Pulmonary artery endothelial cell (primary cell): Measurements from ENCODE around the gene MED14. TPM values are rescaled to one million over a fixed set of nuclear protein-coding genes. Genes with fewer than 3 reads are reported as not detected.

Experiments used
- DNase-seq: peaks from one replicate; pipeline ENCODE4 v3.0.0-alpha.2; 2011; ENCODE audit warnings: low read depth, low spot score
- total RNA-seq: library from RNA; depleted of rRNA; stranded (reverse); fragments of >200 nt; gene quantifications from 2 replicates; pipeline ENCODE4 v1.2.3, GENCODE V29; 2014

The MED14 gene
- total RNA-seq, 1 donor from 2014 or later = 14.6 TPM

- no peak for DNase-seq
Measured at GRCh38 chrX:40729598-40730584, 5.5 kb downstream of the MED14 start.

DNA sequence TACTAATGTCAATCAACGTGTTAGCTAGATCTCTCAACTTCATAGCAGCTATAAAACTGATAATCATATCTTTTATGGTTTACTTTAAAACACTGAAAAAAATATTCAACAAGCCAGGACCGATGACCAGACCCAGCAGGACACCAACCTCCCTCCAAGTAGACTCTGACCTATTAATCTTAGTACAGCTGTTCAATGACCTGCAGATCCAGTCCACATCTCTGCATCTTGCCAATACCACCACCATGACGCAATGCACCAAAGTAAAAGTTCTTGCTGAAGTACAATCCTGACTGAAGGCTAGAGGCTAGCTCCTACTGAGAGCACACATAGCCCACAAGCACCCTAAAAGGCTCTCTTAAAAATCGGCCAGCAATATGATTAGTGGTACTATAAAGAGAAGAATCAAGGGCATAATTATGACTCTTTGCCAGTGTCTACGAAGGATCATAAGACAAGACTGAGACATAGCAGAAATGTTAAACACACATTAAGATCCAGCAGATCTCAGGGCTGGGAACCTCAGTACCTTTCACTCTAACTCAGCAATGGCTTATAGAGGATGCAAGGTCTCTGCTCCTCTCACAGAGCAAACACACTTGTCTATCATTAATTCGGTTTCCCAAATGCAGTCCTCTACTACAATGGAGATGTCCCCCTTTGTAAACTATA lies 7.6 kb downstream of the MED14 start:
- DNase-seq = no peak

GRCh38 chrX:40727093-40727492 lies 8.2 kb downstream of the MED14 start:
- no peak for DNase-seq

DNA sequence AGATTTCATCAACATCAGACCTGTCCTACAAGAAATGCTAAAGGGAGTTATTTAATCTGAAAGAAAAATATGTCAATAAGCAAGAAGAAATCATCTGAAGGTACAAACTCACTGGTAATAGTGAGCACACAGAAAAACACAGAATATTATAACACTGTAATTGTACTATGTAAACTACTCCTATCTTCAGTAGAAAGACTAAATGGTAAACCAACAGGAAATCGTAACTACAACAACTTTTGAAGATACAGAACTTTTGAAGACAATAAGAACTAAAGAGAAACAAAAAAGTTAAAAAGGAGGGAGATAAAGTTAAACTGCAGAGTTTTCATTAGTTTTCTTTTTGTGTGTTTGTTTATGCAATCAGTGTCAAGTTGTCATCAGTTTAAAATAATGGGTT lies 12.4 kb downstream of the MED14 start:
- DNase-seq = no peak

GRCh38 chrX:40721489-40722106 lies 13.7 kb downstream of the MED14 start:
- DNase-seq = no peak

- no peak for DNase-seq
Measured at GRCh38 chrX:40720792-40721191, 14.6 kb downstream of the MED14 start.

- no peak for DNase-seq
Measured at GRCh38 chrX:40720339-40720738, 15.0 kb downstream of the MED14 start.

DNA sequence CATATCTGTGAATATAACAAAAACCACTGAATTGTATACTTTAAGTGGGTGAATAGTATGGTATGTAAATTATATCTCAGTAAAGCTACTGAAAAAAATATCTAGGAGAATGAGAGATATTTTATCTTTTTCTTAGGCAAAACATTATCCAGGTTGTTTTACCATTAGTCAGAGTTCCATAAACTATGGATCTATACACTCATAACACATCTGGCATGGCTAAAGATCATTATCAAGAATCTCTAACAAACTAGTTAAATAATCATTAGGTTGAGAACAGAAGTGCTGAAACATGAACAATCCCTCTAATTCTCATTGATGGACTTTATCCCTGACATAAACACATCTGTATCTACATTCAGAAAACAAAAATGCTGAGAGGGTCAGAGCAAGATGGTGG lies 15.6 kb downstream of the MED14 start:
- DNase-seq = no peak

GRCh38 chrX:40719218-40719617 lies 16.1 kb downstream of the MED14 start:
- DNase-seq = no peak

- no peak for DNase-seq
Measured at GRCh38 chrX:40709395-40709794, 25.9 kb downstream of the MED14 start.

DNA sequence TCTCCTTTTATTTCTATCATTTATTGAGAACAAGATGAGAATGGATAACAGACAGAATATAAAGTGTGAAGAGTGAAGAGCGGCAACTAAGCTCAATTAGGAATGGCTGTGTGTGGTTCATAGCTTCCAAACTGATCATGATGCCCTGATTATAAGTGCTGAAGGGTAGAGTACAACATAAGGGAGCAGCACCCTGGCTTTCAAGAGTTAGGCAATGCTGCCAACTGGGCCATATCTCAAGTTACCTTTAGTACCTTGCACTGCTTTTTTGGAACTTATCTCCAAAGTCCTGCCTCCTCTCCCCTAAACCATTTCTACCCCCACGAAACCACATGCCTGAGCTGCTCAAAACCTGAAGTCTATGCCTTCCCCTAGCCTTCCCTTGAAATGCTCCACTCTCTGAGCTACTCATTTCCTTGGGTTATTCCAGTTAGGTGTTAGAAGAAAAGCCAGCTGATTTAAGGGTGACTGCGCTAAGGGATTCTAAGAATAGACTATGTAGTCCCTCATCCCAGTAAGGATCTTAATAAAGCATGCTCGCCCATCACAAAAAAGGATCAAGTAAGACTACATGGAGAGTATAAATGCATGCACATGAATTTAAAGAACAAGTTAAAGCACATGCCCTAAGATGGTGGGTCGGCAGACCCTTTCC lies 29.6 kb downstream of the MED14 start:
- DNase-seq = no peak

- DNase-seq = no peak
Measured at GRCh38 chrX:40700640-40701342, 34.6 kb downstream of the MED14 start.

DNA sequence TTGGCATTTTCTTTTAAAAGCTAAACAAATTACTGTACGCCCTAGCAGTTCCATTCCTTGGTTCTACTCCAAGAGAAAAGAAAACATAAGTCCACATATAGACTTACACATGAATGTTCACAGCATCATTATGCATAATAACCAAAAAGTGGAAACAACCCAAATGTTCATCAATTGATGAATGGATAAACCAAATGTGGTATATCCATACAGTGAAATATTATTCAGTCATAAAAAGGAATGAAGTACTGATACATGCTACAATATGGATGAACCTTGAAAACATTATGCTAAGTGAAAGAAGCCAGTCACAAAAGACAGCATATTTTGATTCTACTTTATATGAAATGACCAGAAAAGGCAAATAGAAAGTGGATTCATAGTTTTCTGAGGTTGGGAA lies 36.5 kb downstream of the MED14 start:
- DNase-seq = no peak

DNA sequence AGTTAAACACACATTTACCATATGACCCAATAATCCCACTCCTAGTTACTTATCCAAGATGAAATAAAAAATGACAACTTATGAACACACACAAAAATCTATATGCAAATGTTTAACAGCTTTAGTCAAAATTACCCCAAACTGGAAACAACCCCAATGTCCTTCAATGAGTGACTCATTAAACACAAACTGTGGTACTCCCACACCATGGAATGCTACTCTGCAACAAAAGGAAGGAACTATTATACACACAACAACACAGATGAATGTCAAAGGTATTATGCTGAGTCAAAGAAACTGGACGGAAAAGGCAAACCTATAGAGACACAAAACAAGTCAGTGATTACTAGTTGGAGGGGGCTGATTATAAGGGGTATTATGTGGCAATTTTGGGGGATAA lies 40.5 kb downstream of the MED14 start:
- DNase-seq = no peak

- DNase-seq = no peak
Measured at GRCh38 chrX:40688929-40689328, 46.4 kb downstream of the MED14 start.

GRCh38 chrX:40687169-40687568 lies 48.2 kb downstream of the MED14 start:
- DNase-seq = no peak

DNA sequence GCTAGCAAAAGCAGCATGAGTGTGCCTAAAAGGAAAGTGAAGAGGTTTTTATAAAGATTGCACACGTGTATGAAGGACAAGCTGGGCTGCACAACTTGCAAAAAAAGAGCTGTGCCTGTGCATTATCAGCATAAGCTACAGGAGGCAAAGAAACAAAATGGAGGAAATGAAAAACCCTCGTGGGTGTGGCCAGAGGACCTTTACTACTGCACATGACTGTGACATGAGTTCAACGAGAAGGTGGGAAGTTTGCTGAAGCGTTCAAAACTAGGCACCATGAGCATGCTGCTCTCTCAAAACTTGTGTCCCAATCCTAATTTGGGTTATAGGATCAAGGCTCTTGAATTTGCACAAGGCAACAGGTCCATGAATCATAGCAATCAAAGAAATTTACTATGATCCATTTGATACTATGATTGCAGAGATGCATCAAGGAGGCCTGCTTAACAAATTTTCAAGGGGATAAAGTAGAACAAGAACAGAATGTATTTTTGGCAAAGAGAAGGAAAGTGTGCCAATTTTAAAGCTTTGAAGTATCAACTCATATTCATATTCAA lies 49.9 kb downstream of the MED14 start:
- DNase-seq = no peak

DNA sequence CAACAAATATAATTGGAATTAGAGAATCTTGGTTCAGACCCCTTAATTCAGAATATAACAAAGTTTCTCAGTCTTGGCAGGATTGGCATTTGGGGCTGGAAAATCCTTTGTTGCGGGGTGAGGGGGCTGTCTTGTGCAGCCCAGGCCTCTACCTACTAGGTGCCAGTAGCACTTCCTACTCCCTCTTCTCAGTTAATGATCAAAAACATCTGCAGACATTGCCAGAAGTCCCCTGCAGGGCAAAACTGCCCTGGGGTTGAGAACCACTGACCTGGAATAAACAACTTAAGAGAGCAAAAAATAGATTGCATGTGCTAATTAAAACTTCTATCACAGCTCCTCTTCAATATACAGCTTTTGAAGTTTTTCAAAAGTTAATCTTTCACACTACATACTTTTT lies 51.2 kb downstream of the MED14 start:
- no peak for DNase-seq

DNA sequence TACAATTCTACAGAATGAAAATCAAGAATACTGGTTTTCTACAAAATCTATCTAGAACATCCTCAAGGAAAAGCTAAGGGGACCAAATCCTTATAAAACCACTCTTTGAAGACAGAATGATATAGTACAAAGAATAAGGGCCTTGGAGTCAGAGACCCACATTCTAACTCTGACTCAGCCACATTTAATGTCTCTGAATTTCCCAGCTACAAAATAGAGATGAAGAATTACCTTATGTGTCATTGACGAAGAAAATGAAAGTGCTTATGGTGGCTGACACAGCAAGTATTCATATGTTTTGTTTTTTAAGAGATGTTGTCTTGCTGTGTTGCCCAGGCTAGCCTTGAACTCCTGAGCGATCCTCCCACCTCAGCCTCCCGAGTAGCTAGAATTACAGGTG lies 52.1 kb downstream of the MED14 start:
- no peak for DNase-seq

- no peak for DNase-seq
Measured at GRCh38 chrX:40671126-40671525, 64.2 kb downstream of the MED14 start.
